GM04504 (cell line): ENCODE data around the gene CACNG7.

Source experiments
- DNase-seq: peaks from one replicate; pipeline ENCODE4 v3.0.0-alpha.2; 2012; ENCODE audit warnings: low read depth

The CACNG7 gene

DNA sequence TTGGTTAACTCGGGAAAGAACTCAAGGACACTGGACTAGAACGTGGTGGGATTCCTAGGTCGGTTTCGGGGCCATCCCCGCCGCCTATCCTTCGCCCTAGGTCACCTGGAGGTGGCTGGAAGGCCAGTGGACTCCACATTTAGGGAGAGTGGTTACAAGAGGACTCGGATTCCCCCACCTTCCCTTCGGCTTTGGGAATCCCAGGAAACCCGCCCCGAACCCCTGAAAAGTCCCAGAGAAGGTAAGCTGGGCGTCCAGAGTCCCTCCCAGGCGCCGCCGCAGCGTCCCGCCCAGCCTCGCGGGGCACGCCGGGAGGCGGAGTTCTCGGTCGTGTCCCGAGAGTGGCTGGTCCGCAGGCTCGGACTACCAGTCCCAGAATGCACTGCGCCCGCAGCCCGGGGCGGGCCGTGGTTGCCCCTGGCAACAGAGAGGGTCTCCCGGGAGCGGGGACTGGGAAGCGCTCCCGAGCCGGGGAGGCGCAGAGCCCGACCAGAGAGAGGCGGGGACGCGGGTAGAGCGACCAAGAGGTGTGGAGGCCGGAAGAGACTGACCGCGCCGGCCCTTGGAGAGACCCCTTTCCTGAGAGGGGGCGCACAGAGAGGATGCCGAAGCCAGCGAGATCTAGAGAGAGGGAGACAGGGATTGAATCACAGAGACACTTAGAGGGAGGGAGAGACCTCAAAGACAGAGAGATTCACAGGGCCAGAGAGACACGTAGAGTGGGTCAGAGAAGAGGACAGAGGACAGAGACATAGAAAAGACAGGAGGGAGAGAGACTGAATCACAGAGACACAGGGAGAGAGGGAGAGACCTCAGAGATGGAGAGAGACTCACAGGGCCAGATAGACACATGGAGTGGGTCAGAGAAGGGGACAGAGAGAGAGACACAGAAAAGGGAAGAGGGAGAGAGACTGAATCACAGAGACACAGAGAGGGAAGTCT lies 29.7 kb upstream of the CACNG7 start:
- no peak for DNase-seq

DNA sequence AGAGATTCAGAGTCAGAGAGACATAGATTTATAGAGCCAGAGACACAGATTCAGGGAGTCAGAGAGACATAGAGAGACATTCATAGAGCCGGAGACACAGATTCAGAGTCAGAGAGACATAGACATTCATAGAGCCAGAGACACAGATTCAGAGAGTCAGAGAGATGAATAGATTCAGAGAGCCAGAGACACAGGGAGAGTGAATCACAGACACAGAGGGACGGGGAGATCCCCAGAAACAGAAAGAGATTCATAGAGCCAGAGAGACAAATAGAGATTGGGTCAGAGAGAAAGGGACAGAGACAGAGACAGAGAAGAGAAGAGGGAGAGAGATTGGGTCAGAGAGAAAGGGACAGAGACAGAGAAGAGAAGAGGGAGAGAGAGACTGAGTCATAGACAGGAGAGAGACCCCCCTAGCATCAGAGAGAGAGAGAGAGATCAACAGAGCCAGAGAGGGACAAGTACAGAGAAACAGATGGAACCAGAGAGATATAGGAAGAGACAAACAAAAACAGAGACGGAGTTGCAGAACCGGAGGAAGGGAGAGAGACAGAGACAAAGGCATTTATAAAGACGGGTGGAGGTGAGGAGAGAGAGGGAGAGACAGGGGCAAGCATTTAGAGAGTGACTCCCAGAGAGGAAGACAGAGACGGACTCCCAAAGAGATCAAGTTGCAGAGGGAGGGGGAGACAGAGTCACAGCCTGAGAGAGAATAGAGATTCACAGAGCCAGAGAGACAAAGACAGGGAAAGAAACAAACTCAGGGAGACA lies 28.2 kb upstream of the CACNG7 start:
- no peak for DNase-seq

DNA sequence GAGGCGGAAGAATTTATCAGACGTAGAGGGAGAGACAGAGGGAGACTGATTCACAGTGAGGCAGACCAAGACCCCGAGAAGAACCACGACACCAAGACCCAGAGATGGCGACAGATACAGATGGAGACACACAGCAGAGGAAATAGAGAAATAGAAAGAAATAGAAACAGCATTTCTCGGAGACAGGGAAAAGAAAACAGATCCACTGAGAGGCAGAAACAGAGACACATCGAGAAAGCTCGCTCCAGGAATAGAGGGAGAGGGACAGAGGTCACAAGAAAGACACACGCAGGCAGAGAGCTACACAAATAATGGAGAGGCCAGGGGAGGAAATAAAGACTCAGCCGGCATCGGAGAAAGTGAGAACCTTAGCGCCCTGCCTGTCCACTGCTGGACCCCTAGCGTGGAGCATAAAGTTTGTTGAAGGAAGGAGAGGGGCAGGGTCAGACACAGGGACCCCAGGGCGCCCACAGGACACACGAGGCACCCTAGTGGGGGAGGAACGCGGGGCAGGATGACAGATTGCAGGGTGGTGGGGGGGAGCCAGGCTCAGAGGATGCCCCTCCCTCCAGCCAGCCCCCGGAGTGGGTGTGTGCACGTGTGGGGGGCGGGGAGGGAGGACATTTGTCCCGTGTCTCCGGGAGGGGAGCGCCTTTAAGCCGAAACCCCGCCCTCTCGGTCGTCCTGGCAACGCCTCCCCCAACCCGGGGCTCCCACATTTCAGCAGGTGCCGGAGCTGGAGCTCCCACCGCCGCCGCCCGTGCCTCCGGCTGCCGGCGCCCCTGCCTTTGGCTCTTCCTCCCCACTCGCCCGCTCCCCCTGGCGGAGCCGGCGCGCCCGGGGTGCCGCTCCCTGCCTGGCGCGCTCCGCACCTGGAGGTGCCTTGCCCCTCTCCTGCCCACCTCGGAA lies 27.3 kb upstream of the CACNG7 start, which contains the start of gene PRKCG:
PRKCG (plus strand) TSS at position 716 of the 909 bp plus-strand sequence. CDS start 298 bp downstream, outside the sequence.
- no peak for DNase-seq

DNA sequence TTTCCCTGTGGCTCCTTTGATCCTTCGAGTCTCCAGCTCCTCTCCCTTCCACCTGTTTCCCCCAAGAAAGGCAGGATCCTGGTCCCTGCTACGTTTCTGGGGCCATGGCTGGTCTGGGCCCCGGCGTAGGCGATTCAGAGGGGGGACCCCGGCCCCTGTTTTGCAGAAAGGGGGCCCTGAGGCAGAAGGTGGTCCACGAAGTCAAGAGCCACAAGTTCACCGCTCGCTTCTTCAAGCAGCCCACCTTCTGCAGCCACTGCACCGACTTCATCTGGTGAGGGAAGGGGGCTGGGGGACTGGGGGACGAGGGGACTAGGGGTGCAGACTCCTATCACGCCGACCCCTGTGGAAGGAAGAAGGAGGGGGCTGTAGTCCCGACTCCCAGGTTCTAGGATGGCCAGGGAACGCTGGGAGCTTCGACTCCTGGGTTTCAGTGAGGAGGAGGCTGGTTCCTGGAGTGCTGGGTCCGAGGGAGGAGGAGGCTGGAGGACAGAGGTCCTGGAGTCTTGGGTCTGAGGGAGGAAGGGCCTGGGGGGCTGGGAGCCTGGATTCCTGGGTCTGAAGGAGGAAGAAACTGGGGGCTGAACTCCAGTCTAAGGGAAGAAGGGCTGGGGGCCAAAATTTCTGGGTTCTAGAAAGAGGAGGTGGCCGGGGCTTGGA lies 26.6 kb upstream of the CACNG7 start:
- DNase-seq, result no peak

DNA sequence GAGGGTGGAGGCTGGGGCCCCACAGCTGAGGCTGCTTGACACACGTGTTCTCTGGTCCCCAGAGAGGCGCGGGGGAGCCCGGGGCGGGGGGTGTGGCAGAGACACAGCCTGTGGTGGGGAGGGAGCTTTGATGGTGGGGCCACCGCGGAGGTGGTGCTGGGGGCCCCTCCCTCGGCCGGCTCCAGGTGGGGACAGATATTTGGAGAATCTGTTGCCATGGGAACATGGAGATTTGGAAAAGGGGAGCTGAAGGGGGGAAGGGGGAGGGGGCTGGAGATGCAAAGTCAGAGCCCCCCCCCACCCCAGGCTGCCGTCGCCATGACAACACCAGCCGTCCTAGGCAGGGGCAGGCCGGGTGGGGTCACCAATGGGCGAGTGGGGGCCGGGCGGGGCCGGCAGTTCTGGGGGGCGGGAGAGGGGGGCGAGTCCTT lies 25.8 kb upstream of the CACNG7 start:
- no peak for DNase-seq

DNA sequence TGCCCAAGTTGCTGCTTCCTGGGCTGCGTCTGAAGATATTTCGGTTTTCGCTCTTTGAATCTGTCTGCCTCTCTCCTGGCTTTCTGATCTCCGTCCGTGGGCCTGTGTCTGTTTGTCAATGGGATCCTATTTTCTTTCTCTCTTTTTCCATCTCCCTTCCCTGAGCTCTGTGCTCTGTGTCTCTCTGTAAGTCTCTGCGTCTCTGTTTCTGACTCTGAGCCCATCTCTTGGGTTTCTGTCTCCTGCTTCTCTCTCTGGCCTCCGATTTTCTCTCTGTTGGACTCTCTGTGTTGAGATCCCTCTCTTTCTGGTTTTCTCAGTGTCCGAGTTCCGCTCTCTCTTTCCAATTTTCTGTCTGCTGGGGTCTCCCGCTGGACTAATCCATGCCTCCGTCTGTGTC lies 25.3 kb upstream of the CACNG7 start:
- no peak for DNase-seq

DNA sequence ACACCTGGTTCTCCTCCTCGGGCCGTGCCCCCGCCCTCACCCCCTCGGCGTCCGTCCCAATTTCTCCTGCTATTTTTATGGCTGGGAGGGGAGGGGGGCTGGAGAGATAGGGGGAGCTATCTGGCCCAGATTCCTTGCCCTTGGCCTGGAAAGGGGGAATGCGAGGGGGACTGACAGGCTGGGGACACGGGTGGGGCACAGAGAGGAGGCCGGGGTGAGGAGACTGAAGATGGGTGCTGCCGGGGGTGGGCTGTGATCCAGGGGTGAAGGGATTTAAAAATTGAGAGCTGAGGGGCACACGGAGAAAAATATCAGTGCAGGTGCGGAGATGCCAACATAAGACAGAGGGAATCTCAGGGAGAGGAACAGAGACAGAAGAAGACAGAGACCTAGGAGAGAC lies 24.8 kb upstream of the CACNG7 start:
- DNase-seq, result no peak

DNA sequence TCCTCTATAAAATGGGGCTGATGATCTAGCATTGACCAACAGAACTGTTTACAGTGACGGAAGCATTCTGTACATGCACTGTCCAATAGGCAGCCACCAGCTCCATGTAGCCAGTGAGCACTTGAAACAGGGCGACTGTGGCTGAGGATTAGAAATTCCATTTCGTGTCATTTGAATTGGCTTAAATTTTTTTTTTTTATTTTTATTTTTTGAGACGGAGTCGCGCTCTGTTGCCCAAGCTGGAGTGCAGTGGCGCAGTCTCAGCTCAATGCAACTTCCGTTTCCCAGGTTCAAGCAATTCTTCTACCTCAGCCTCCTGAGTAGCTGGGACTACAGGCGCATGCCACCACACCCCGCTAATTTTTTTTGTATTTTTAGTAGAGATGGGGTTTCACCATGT lies 24.0 kb upstream of the CACNG7 start:
- DNase-seq, result no peak

DNA sequence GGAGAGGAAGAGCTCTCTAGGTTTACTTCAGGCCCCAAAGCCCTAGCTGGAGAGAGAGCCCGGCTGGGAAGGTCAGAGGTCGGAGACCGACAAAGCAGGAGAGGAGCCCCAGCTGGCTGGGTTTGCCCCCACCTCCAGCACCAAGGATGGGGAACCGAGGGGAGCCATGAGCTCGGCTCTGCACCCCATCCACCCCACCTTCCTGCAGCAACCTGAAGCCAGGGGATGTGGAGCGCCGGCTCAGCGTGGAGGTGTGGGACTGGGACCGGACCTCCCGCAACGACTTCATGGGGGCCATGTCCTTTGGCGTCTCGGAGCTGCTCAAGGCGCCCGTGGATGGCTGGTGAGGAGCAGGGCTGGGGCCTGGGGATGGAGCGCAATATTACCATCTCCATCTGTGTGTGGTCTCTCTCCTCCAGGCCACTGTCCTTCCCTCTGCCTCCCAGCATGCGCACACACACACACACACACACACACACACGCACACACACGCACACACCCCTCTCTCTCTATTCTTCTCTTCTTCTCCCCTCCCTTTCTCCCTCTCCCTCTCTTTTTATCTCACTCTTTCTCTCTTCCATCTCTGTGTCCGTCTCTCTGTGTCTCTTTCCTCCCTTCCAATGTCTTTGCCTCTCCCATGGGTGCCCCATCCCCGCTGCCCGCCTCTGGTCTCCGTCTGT lies 16.6 kb upstream of the CACNG7 start:
- DNase-seq, result no peak

DNA sequence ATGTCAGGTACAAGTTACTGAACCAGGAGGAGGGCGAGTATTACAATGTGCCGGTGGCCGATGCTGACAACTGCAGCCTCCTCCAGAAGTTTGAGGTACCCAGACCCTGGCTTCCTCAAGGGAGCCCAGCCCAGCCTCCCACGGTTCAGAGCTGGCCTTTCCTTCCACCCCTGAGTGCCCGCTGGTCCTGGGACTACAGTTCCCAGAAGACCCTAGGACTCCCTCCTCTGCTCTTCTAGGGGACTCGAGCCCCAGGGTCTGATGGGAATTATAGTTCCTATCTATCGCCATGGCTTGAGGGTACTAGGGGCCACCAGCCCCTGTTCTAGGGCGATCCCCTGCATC lies 16.1 kb upstream of the CACNG7 start:
- no peak for DNase-seq

DNA sequence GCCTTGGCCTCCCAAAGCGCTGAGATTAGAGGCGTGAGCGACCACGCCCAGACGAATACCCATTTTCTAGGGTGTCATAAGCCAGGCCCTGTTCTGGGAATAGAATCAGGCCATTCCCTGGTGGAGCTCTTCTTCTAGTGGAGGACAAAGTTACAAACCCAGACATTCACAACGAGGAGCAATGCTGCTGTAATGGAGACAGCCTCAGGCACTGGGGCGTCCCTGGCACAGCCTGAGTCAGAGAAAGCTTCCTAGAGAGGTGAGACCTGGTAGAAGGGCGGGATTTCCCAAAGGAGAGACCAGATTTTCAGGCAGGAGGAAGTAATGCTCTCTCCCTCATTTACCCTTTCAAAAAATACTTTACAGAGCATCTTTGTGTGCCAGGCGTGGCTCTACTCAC lies 14.4 kb upstream of the CACNG7 start:
- DNase-seq, result no peak

DNA sequence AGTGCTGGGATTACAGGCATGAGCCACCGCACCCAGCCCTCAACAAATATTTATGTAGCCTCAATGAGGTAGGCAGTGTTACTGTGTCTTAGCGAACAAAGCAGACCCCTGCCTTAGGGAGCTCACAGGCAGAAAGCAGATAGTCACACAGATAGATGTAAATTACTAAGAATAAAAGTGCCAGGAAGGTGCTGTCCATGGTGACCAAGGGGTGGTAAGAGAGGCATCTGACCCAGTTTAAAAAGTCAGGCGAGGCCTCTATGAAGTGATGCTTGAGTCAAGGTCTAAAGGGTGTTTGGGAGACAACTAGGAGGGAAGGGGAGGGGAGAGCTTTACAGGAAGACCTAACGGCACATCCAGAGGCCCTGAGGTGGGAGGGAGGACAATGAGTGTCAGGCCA lies 12.4 kb upstream of the CACNG7 start:
- no peak for DNase-seq

DNA sequence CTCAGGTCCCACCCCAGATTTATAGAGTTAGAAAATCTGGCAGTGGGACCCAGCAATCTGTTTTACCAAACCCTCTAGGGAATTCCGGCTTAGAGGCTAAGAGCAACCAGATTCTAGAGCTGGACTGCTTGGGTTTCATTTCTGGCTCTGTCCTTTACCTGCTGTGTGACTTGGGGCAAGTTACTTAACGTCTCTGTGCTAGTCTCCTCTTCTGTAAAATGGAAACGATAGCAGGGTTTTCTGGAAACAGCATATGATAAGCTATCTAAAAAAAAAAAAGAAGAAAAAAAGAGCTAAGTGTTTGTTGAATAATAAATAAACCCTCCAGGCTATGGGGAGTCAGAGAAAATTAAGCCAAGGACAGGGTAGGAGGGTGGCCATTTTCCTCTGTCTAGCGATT lies 11.6 kb upstream of the CACNG7 start:
- DNase-seq, result no peak

DNA sequence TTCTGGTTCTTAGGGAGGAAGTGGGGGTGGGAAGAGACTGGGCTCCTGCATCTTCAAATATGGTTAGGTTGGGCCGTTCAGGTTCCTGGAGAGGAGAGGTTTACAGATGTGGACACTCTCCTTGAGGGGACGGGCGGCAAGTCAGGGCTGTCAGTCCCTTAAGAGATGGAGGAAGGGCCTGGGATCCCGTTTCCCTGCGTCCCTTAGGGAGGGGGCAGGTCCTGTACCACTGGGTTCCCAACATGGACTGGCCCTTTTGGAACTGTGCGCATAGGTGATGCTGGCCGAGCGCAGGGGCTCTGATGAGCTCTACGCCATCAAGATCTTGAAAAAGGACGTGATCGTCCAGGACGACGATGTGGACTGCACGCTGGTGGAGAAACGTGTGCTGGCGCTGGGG lies 10.9 kb upstream of the CACNG7 start:
- no peak for DNase-seq

DNA sequence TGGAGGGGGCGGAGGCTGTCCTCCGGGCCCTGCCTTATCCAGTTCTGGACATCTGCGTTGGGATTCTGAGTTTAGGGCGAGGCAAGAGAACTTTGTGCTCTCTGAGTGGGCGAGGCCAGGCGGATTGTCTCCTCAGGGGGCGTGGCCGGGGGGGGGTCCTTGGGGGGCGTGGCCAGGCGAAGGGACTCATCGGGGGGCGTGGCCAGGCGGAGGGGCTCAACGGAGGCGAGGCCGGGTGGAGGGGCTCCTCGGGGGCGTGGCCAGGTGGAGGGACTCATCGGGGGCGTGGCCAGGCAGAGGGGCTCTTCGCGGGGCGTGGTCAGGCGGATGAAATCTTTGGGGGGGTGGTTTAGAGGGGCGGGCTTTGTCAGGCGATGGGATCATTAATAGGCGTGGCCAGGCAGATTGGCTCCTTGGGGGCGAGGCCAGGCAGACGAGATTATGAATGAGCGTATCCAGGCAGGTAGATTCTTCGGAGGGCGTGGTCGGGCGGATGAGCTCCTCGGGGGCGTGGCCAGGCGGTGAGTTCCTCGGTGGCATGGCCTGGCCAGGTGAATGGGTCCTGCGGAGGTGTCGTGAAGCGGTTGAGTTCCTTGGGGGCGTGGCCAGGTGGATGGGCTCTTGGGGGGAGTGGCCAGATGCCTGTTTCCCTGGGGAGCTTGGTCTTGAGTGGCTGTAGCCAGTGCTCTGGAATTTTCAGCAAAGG lies 10.3 kb upstream of the CACNG7 start:
- DNase-seq, result no peak

DNA sequence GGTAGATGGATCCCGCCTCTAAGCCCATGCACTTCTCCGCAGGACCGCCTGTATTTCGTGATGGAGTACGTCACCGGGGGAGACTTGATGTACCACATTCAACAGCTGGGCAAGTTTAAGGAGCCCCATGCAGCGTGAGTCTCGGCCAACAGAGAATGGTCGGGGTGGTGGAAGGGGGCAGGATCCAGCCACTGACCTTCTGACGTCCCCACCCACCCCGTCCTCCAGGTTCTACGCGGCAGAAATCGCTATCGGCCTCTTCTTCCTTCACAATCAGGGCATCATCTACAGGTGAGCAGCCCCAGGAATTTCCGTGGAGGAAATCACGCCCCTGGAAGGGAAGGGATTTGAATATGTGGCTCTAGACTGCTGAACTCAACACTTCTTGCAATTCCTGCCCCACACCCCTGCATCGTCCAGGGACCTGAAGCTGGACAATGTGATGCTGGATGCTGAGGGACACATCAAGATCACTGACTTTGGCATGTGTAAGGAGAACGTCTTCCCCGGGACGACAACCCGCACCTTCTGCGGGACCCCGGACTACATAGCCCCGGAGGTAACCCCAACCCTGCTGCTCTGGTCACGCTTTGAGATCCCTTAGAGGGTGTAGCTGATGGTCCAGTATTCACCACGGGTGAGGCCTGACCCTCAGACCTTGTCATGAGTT lies 8.8 kb upstream of the CACNG7 start:
- DNase-seq, result no peak

DNA sequence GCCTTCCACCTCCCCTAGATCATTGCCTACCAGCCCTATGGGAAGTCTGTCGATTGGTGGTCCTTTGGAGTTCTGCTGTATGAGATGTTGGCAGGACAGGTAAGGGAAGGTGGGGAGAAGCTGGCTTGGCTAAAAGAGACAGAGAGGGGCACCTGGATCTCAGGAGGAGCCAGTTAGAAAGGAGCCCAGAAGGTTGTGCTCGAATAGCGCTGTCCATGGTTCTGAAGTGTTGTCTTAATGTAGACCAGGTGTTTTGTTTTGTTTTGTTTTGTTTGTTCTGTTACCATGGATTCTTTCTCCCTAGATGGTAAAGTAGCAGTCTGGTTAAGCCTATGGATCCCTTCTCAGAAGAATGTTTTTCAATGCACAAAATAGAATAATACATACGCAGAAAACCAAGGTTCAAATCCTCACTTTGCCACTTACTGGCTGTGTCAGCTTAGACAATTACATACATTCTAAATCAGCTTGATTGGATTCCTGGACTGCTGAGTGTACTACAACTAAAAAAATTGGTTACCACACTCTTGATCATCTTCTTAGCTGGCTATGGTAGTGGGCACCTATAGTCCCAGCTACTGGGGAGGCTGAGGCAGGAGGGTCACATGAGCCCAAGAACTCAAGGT lies 5.9 kb upstream of the CACNG7 start:
- DNase-seq, result no peak

DNA sequence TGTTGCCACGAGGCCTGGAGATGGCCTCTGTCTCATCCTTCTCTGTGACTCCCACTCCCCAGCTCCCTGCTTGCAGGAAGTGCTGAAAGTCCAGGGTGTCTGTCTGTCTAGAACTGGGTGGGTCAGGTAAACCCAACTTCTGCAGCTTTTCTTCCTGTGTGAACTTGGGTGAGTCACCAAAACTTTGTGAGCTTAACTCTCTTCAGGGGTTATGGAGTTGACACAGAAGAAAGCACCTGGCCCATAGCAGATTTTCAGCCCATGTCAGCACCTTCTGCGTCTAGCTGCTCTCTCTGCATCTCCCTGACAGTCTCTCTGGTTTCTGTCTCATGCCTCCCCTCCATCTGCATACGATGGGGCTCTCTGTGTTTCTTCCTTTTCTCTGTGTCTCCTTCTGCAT lies 4.2 kb upstream of the CACNG7 start:
- DNase-seq, result no peak

DNA sequence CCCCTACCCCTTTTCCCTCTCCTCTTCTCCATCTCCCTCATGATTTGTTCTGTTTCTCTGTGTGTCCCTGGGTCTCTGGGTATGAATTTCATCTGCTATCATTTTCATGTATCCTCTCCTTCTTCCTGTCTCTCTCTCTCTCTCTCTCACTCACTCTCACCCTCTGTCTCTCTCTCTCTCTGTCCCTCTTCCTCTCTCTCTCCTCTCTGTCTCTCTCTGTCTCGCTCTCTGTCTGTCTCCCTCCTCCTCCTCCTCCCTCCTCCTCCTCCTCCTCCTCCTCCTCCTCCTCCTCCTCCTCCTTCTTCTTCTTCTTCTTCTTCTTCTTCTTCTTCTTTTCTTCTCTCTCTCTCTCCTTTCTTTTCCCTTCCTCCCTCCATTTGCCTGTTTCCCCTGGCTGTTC lies 3.3 kb upstream of the CACNG7 start:
- no peak for DNase-seq
